Endothelial cell of umbilical vein (primary cell): ENCODE results near the gene VAV2. TPM values are rescaled to one million over a fixed set of nuclear protein-coding genes. Genes with fewer than 3 reads are reported as not detected.

Experiments used
- BruUV-seq: library from RNA; stranded (reverse); fragments of 400-500 nt; replicated peaks from 2 replicates; lab custom pipeline; 2021; lab: Mats Ljungman, UMichigan
- CTCF ChIA-PET: fragments of 300-600, 350-600 bp; sonication (Branson Sonifier 250); formaldehyde crosslinking; loops from one replicate; lab custom pipeline; 2021; ENCODE audit warnings: antibody characterized with exemption, inconsistent platforms; lab: Charles Lee
- POLR2A ChIA-PET: fragments of 300-600, 350-600 bp; sonication (Branson Sonifier 250); formaldehyde crosslinking; loops from one replicate; lab custom pipeline; 2021; ENCODE audit warnings: antibody characterized with exemption, inconsistent platforms; lab: Charles Lee
- DNase-seq: peaks from one replicate; pipeline ENCODE4 v3.0.0-alpha.2; 2011; ENCODE audit warnings: low read depth, low spot score
- FAIRE-seq: peaks from 2 replicates; lab custom pipeline; 2011; peaks lifted over from hg19 to GRCh38; lab: Jason Lieb, UNC
- H2AFZ ChIP-seq: 2 replicates; pipeline ENCODE4 v1.6.0; 2012; ENCODE audit warnings: low read depth, low read length, control low read depth, inconsistent platforms
- H3K27ac ChIP-seq: 2 replicates; pipeline ENCODE4 v1.5.1; 2011; ENCODE audit warnings: low read depth, mild to moderate bottlenecking, control low read depth, low read length, moderate library complexity; ENCODE audit not compliant: insufficient read depth
- H3K27me3 ChIP-seq, 2 experiments: 2 replicates each; pipeline versions ENCODE4 v1.6.0 to v1.6.1; 2011; ENCODE audit warnings: low read length in 2 of 2, mixed read lengths in 1 of 2; ENCODE audit not compliant: control insufficient read depth in 2 of 2, insufficient read depth in 2 of 2
- H3K36me3 ChIP-seq, 2 experiments: 2 replicates in 1 of 2; 3 replicates in 1 of 2; pipeline ENCODE4 v1.5.1; 2011; ENCODE audit warnings: low read length in 2 of 2, mild to moderate bottlenecking in 1 of 2, moderate library complexity in 1 of 2; ENCODE audit not compliant: control insufficient read depth in 2 of 2, insufficient read depth in 2 of 2; ENCODE audit errors: extremely low read depth in 1 of 2
- H3K4me1 ChIP-seq: 3 replicates; pipeline ENCODE4 v1.5.1; 2011; ENCODE audit warnings: mild to moderate bottlenecking, low read length; ENCODE audit not compliant: control insufficient read depth, insufficient read depth; ENCODE audit errors: extremely low read depth
- H3K4me2 ChIP-seq: 2 replicates; pipeline ENCODE4 v1.6.1; 2011; ENCODE audit warnings: low read length, control low read depth, mixed read lengths; ENCODE audit not compliant: insufficient read depth
- H3K4me3 ChIP-seq, 3 experiments: fragments of 200-600 bp in 1 of 3; sonication (generic), shearing (Covaris generic) in 1 of 3; replicated peaks in 1 of 3; 2 replicates each; pipeline ENCODE4 v1.5.1; 2011 to 2016; ENCODE audit warnings: control low read depth in 3 of 3, low read length in 3 of 3, mild to moderate bottlenecking in 2 of 3, inconsistent platforms in 1 of 3, low read depth in 1 of 3, moderate library complexity in 1 of 3; ENCODE audit not compliant: insufficient read depth in 1 of 3
- H3K79me2 ChIP-seq: 2 replicates; pipeline ENCODE4 v1.6.0; 2012; ENCODE audit warnings: low read length, inconsistent platforms; ENCODE audit not compliant: control insufficient read depth, insufficient read depth
- H3K9ac ChIP-seq: replicated peaks from 2 replicates; pipeline ENCODE3; 2011; ENCODE audit warnings: low read length, control low read depth; ENCODE audit not compliant: insufficient read depth; ENCODE audit errors: extremely low read depth
- H3K9me1 ChIP-seq: replicated peaks from 3 replicates; pipeline ENCODE4 v1.6.0; 2011; ENCODE audit warnings: mild to moderate bottlenecking, low read length; ENCODE audit not compliant: control insufficient read depth, insufficient read depth; ENCODE audit errors: extremely low read depth
- H3K9me3 ChIP-seq: replicated peaks from 2 replicates; pipeline ENCODE4 v1.5.1; 2012; ENCODE audit warnings: low read length, inconsistent platforms; ENCODE audit not compliant: control insufficient read depth, insufficient read depth
- H4K20me1 ChIP-seq: replicated peaks from 2 replicates; pipeline ENCODE3; 2011; ENCODE audit warnings: mild to moderate bottlenecking, low read length; ENCODE audit not compliant: control insufficient read depth, insufficient read depth; ENCODE audit errors: extremely low read depth
- CTCF ChIP-seq, 2 donors: IDR thresholded peaks; 1 replicate in 1 of 2; 2 replicates in 1 of 2; pipeline ENCODE4 v1.5.1; 2011; ENCODE audit warnings: low read length in 2 of 2, mild to moderate bottlenecking in 2 of 2, moderate library complexity in 2 of 2, control low read depth in 1 of 2, inconsistent platforms in 1 of 2, low read depth in 1 of 2; ENCODE audit not compliant: insufficient read depth in 1 of 2; ENCODE audit errors: extremely low read depth in 1 of 2
- EZH2 ChIP-seq: IDR thresholded peaks from 2 replicates; pipeline ENCODE4 v1.6.1; 2012; ENCODE audit warnings: borderline replicate concordance, low read depth, mild to moderate bottlenecking, moderate library complexity, low read length, inconsistent platforms; ENCODE audit not compliant: severe bottlenecking
- FOS ChIP-seq: IDR thresholded peaks from 2 replicates; pipeline ENCODE4 v1.6.1; 2011; ENCODE audit warnings: mild to moderate bottlenecking, low read length, moderate library complexity, borderline replicate concordance; ENCODE audit not compliant: insufficient read depth
- GATA2 ChIP-seq: IDR thresholded peaks from 2 replicates; pipeline ENCODE4 v1.7.0; 2011; ENCODE audit warnings: low read depth, mild to moderate bottlenecking, moderate library complexity, mixed read lengths, low read length; ENCODE audit not compliant: insufficient read length, insufficient read depth
- JUN ChIP-seq: IDR thresholded peaks from 2 replicates; pipeline ENCODE4 v1.6.1; 2011; ENCODE audit warnings: borderline replicate concordance, low read depth; ENCODE audit not compliant: insufficient read length, insufficient read depth
- MYC ChIP-seq: IDR thresholded peaks from one replicate; pipeline ENCODE4 v1.6.1; 2011; ENCODE audit warnings: mild to moderate bottlenecking, low read depth, low read length
- POLR2A ChIP-seq: IDR thresholded peaks from 2 replicates; pipeline ENCODE4 v1.6.1; 2012; ENCODE audit warnings: low read depth, mild to moderate bottlenecking, control low read depth, low read length
- POLR2AphosphoS5 ChIP-seq: IDR thresholded peaks from 2 replicates; pipeline ENCODE4 v1.6.1; 2012; ENCODE audit warnings: low read depth, mild to moderate bottlenecking, control low read depth, low read length, moderate library complexity; ENCODE audit not compliant: insufficient read depth
- dilution Hi-C: fragments of 300-500 bp; cut with MboI; formaldehyde crosslinking; loops from one replicate; pipeline ENCODE4 v1.15.0; 2019; ENCODE audit warnings: low sequenced_read_pairs; ENCODE audit not compliant: extremely low pct_ligation_motif_present
- intact Hi-C: fragments of 100-400 bp; cut with micrococcal nuclease; formaldehyde crosslinking; loops from one replicate; pipeline ENCODE4 v1.10.0; 2022
- polyA plus RNA-seq, 4 experiments: library from polyadenylated mRNA; depleted of rRNA in 3 of 4; stranded (reverse) in 3 of 4; unstranded in 1 of 4; fragments of >200 nt; gene quantifications; 2 replicates each; pipeline versions ENCODE4 v1.2.1 to v1.2.3, GENCODE V29; 2011 to 2012; ENCODE audit warnings: missing spikeins in 1 of 4
- total RNA-seq: library from RNA; stranded (reverse); gene quantifications from 2 replicates; pipeline ENCODE4 v1.2.3, GENCODE V29; 2021
- TF ChIP-seq, protein P1 (sequence below): IDR thresholded peaks from 2 replicates; pipeline ENCODE4 v1.6.1; 2011; ENCODE audit not compliant: insufficient read depth, insufficient read length

Gene VAV2
- total and polyA plus RNA-seq, 2 donors (not counting 3 experiments of a cell fraction or from before 2014, with no cell fraction given) = 10.6 to 30.6 TPM

- dilution Hi-C loops = no loop called here
- no peaks in the 10 kb centered on the region for H4K20me1 ChIP-seq
- H3K4me1 ChIP-seq = no peaks in the 10 kb centered on the region
- DNase-seq (no peak), FAIRE-seq (no peak)
- H3K27ac ChIP-seq = no peak overlapping the region
- no peaks in the 10 kb centered on the region for H3K9me3 ChIP-seq
- no peaks in the 10 kb centered on the region for H3K9me1 ChIP-seq
- H3K27me3 ChIP-seq = no peaks in the 10 kb centered on the region
- BruUV-seq = no TSS peak
- no peak overlapping the region for H2AFZ ChIP-seq
- CTCF ChIA-PET = interaction anchor here (0.7 to 3.1 kb wide), 2 partner anchors 10 to 13 kb away, joined by 4 to 12 read pairs; no protein-coding TSS in a partner anchor
- intact Hi-C loops = no loop called here
- TF ChIP-seq, protein P1, sequence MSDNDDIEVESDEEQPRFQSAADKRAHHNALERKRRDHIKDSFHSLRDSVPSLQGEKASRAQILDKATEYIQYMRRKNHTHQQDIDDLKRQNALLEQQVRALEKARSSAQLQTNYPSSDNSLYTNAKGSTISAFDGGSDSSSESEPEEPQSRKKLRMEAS = no peak
- no peak for TF ChIP-seq POLR2A
- no peak for TF ChIP-seq MYC
- no peak for TF ChIP-seq GATA2
- no peak for TF ChIP-seq POLR2AphosphoS5
- TF ChIP-seq JUN = no peak
- TF ChIP-seq FOS = no peak
- no peak for TF ChIP-seq CTCF (IDR thresholded peaks at IDR 0.05; ENCODE audit: extremely low read depth in 1 of 2, insufficient read depth in 1 of 2, low read depth in 1 of 2, low read length in 2 of 2)
- no peak for TF ChIP-seq EZH2
- POLR2A ChIA-PET = no interaction called here
- no peaks in the 10 kb centered on the region for H3K79me2 ChIP-seq
- H3K36me3 ChIP-seq = no peaks in the 10 kb centered on the region
- no peak overlapping the region for H3K4me3 ChIP-seq
- no peak overlapping the region for H3K4me2 ChIP-seq
- no peak overlapping the region for H3K9ac ChIP-seq
These were observed 259.3 kb downstream of the VAV2 start for GRCh38 chr9:133732639-133733408.
